Astrocyte (in vitro differentiated cells and primary cell): ENCODE measurements around the gene RIPPLY2.

Source experiments
- EZH2 ChIP-seq: IDR thresholded peaks from 2 replicates; pipeline ENCODE4 v1.6.1; 2012; ENCODE audit warnings: mild to moderate bottlenecking, low read length, inconsistent platforms; ENCODE audit not compliant: insufficient read depth
- TF ChIP-seq, protein P1 (sequence below): IDR thresholded peaks from 2 replicates; pipeline ENCODE4 v1.5.1; 2011; ENCODE audit warnings: low read depth, mild to moderate bottlenecking, inconsistent platforms, low read length, moderate library complexity; ENCODE audit not compliant: insufficient read depth

GRCh38 chr6:83827050-83827449 lies 26.1 kb upstream of the RIPPLY2 start:
- TF ChIP-seq, protein P1, sequence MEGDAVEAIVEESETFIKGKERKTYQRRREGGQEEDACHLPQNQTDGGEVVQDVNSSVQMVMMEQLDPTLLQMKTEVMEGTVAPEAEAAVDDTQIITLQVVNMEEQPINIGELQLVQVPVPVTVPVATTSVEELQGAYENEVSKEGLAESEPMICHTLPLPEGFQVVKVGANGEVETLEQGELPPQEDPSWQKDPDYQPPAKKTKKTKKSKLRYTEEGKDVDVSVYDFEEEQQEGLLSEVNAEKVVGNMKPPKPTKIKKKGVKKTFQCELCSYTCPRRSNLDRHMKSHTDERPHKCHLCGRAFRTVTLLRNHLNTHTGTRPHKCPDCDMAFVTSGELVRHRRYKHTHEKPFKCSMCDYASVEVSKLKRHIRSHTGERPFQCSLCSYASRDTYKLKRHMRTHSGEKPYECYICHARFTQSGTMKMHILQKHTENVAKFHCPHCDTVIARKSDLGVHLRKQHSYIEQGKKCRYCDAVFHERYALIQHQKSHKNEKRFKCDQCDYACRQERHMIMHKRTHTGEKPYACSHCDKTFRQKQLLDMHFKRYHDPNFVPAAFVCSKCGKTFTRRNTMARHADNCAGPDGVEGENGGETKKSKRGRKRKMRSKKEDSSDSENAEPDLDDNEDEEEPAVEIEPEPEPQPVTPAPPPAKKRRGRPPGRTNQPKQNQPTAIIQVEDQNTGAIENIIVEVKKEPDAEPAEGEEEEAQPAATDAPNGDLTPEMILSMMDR = no peak
- TF ChIP-seq EZH2 = no peak
